WTC11 (cell line): Measurements from ENCODE around the gene RAET1E. TPM values are rescaled to one million over a fixed set of nuclear protein-coding genes. Genes with fewer than 3 reads are reported as not detected.

ENCODE experiments used
- ATAC-seq: fragments of 200-7000 bp; cut with Tn5 transposase; 2 replicates; pipeline ENCODE4 v1.10.0; 2021; ENCODE audit warnings: mild to moderate bottlenecking, moderate library complexity
- CTCF ChIA-PET: fragments of 300-600 bp; sonication (Branson Sonifier 250); formaldehyde crosslinking; loops from one replicate; lab custom pipeline; 2021; ENCODE audit warnings: antibody characterized with exemption; lab: Charles Lee
- POLR2A ChIA-PET: fragments of 350-600 bp; sonication (Branson Sonifier 250); formaldehyde crosslinking; loops from one replicate; lab custom pipeline; 2021; ENCODE audit warnings: antibody characterized with exemption; lab: Charles Lee
- DNase-seq: peaks from one replicate; pipeline ENCODE4 v3.0.0; 2021; ENCODE audit warnings: low spot score
- H3K27ac Mint-ChIP-seq: 2 replicates; pipeline ENCODE4 v1.8.0; 2021; ENCODE audit warnings: mixed read lengths
- H3K27me3 Mint-ChIP-seq: 2 replicates; pipeline ENCODE4 v1.8.0; 2021; ENCODE audit warnings: low read depth, mild to moderate bottlenecking, moderate library complexity, mixed read lengths
- H3K36me3 Mint-ChIP-seq: 2 replicates; pipeline ENCODE4 v1.8.0; 2021; ENCODE audit warnings: mixed read lengths
- H3K4me1 Mint-ChIP-seq: 2 replicates; pipeline ENCODE4 v1.8.0; 2022; ENCODE audit warnings: mixed read lengths
- H3K4me3 Mint-ChIP-seq: 2 replicates; pipeline ENCODE4 v1.8.0; 2021; ENCODE audit warnings: mild to moderate bottlenecking, moderate library complexity, mixed read lengths
- H3K9me3 Mint-ChIP-seq: 2 replicates; pipeline ENCODE4 v1.8.0; 2021; ENCODE audit warnings: mixed read lengths
- E2F4 ChIP-seq: sonication (generic); formaldehyde crosslinking; IDR thresholded peaks from 2 replicates; pipeline ENCODE4 v1.8.1; 2022; ENCODE audit warnings: low read depth, mild to moderate bottlenecking, moderate library complexity, missing genetic modification reagents, borderline replicate concordance
- EMX1 ChIP-seq: fragments of 250-450 bp; sonication (Bioruptor Pico); IDR thresholded peaks from 2 replicates; pipeline ENCODE4 v1.8.0; 2021; ENCODE audit warnings: mild to moderate bottlenecking
- ESRRA ChIP-seq: sonication (generic); formaldehyde crosslinking; IDR thresholded peaks from 2 replicates; pipeline ENCODE4 v1.8.1; 2022; ENCODE audit warnings: mild to moderate bottlenecking, missing genetic modification reagents, borderline replicate concordance
- ETV6 ChIP-seq: sonication (generic); formaldehyde crosslinking; IDR thresholded peaks from 2 replicates; pipeline ENCODE4 v1.8.1; 2022; ENCODE audit warnings: mild to moderate bottlenecking, missing genetic modification reagents
- FOXK1 ChIP-seq: sonication (generic); formaldehyde crosslinking; IDR thresholded peaks from 2 replicates; pipeline ENCODE4 v1.8.0; 2022; ENCODE audit warnings: mild to moderate bottlenecking, moderate library complexity, missing genetic modification reagents
- GABPB1 ChIP-seq: sonication (generic); formaldehyde crosslinking; IDR thresholded peaks from 2 replicates; pipeline ENCODE4 v1.8.1; 2023; ENCODE audit warnings: mild to moderate bottlenecking, missing genetic modification reagents
- JUN ChIP-seq: sonication (generic); formaldehyde crosslinking; IDR thresholded peaks from 2 replicates; pipeline ENCODE4 v1.8.0; 2023; ENCODE audit warnings: mild to moderate bottlenecking, missing genetic modification reagents
- KAT7 ChIP-seq: sonication (generic); formaldehyde crosslinking; IDR thresholded peaks from 2 replicates; pipeline ENCODE4 v1.8.1; 2023; ENCODE audit warnings: missing genetic modification reagents, mild to moderate bottlenecking, borderline replicate concordance
- NR2C2 ChIP-seq: sonication (generic); formaldehyde crosslinking; IDR thresholded peaks from 2 replicates; pipeline ENCODE4 v1.8.0; 2022; ENCODE audit warnings: mild to moderate bottlenecking, missing genetic modification reagents
- NR3C1 ChIP-seq: sonication (generic); formaldehyde crosslinking; conservative IDR thresholded peaks from 2 replicates; pipeline ENCODE4 v1.8.1; 2023; ENCODE audit warnings: low read depth, mild to moderate bottlenecking, missing genetic modification reagents
- SMAD4 ChIP-seq: sonication (generic); formaldehyde crosslinking; IDR thresholded peaks from 2 replicates; pipeline ENCODE4 v1.8.0; 2022; ENCODE audit warnings: mild to moderate bottlenecking, missing genetic modification reagents
- SP1 ChIP-seq: sonication (generic); formaldehyde crosslinking; conservative IDR thresholded peaks from 2 replicates; pipeline ENCODE4 v1.8.1; 2022; ENCODE audit warnings: missing genetic modification reagents
- ZNF232 ChIP-seq: sonication (generic); formaldehyde crosslinking; IDR thresholded peaks from 2 replicates; pipeline ENCODE4 v1.8.0; 2022; ENCODE audit warnings: mild to moderate bottlenecking, missing genetic modification reagents
- ZNF263 ChIP-seq: sonication (generic); formaldehyde crosslinking; IDR thresholded peaks from 2 replicates; pipeline ENCODE4 v1.8.1; 2022; ENCODE audit warnings: low read depth, mild to moderate bottlenecking, moderate library complexity, missing genetic modification reagents
- ZNF425 ChIP-seq: fragments of 250-450 bp; sonication (Bioruptor Pico); conservative IDR thresholded peaks from 2 replicates; pipeline ENCODE4 v1.9.0; 2021; ENCODE audit warnings: mild to moderate bottlenecking
- total RNA-seq: library from RNA; stranded (reverse); gene quantifications from 3 replicates; pipeline ENCODE4 v1.2.3, GENCODE V29; 2021
- TF ChIP-seq, protein P1 (sequence below): sonication (generic); formaldehyde crosslinking; IDR thresholded peaks from 2 replicates; pipeline ENCODE4 v1.8.1; 2023; ENCODE audit warnings: mild to moderate bottlenecking, moderate library complexity, missing genetic modification reagents
- TF ChIP-seq, protein P2 (sequence below): sonication (generic); formaldehyde crosslinking; IDR thresholded peaks from 2 replicates; pipeline ENCODE4 v1.8.1; 2022; ENCODE audit warnings: missing genetic modification reagents, borderline replicate concordance
- TF ChIP-seq, protein P3 (sequence below): sonication (generic); formaldehyde crosslinking; IDR thresholded peaks from 2 replicates; pipeline ENCODE4 v1.8.1; 2022; ENCODE audit warnings: mild to moderate bottlenecking, moderate library complexity, missing genetic modification reagents
- TF ChIP-seq, protein P4 (sequence below): sonication (generic); formaldehyde crosslinking; IDR thresholded peaks from 2 replicates; pipeline ENCODE4 v1.8.1; 2023; ENCODE audit warnings: mild to moderate bottlenecking, missing genetic modification reagents, borderline replicate concordance

Gene RAET1E
- total RNA-seq, 1 experiment from 2014 or later: not detected

GRCh38 chr6:149876241-149876933, 21.5 kb downstream of the RAET1E start:
- TF ChIP-seq, protein P1, sequence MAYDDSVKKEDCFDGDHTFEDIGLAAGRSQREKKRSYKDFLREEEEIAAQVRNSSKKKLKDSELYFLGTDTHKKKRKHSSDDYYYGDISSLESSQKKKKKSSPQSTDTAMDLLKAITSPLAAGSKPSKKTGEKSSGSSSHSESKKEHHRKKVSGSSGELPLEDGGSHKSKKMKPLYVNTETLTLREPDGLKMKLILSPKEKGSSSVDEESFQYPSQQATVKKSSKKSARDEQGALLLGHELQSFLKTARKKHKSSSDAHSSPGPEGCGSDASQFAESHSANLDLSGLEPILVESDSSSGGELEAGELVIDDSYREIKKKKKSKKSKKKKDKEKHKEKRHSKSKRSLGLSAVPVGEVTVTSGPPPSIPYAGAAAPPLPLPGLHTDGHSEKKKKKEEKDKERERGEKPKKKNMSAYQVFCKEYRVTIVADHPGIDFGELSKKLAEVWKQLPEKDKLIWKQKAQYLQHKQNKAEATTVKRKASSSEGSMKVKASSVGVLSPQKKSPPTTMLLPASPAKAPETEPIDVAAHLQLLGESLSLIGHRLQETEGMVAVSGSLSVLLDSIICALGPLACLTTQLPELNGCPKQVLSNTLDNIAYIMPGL (CRISPR knock-in tag): no peak
- TF ChIP-seq SMAD4 (no peak), SP1 (no peak), FOXK1 (CRISPR knock-in tag) (no peak), ESRRA (CRISPR knock-in tag) (no peak), ZNF263 (CRISPR knock-in tag) (no peak), EMX1 (CRISPR knock-in tag) (no peak), ETV6 (CRISPR knock-in tag) (no peak), JUN (CRISPR knock-in tag) (no peak), NR2C2 (CRISPR knock-in tag) (no peak), E2F4 (CRISPR knock-in tag) (no peak)
- TF ChIP-seq, protein P2, sequence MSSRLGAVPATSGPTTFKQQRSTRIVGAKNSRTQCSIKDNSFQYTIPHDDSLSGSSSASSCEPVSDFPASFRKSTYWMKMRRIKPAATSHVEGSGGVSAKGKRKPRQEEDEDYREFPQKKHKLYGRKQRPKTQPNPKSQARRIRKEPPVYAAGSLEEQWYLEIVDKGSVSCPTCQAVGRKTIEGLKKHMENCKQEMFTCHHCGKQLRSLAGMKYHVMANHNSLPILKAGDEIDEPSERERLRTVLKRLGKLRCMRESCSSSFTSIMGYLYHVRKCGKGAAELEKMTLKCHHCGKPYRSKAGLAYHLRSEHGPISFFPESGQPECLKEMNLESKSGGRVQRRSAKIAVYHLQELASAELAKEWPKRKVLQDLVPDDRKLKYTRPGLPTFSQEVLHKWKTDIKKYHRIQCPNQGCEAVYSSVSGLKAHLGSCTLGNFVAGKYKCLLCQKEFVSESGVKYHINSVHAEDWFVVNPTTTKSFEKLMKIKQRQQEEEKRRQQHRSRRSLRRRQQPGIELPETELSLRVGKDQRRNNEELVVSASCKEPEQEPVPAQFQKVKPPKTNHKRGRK (CRISPR knock-in tag): no peak
- TF ChIP-seq, protein P3, sequence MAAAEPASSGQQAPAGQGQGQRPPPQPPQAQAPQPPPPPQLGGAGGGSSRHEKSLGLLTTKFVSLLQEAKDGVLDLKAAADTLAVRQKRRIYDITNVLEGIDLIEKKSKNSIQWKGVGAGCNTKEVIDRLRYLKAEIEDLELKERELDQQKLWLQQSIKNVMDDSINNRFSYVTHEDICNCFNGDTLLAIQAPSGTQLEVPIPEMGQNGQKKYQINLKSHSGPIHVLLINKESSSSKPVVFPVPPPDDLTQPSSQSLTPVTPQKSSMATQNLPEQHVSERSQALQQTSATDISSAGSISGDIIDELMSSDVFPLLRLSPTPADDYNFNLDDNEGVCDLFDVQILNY (CRISPR knock-in tag): no peak
- TF ChIP-seq, protein P4, sequence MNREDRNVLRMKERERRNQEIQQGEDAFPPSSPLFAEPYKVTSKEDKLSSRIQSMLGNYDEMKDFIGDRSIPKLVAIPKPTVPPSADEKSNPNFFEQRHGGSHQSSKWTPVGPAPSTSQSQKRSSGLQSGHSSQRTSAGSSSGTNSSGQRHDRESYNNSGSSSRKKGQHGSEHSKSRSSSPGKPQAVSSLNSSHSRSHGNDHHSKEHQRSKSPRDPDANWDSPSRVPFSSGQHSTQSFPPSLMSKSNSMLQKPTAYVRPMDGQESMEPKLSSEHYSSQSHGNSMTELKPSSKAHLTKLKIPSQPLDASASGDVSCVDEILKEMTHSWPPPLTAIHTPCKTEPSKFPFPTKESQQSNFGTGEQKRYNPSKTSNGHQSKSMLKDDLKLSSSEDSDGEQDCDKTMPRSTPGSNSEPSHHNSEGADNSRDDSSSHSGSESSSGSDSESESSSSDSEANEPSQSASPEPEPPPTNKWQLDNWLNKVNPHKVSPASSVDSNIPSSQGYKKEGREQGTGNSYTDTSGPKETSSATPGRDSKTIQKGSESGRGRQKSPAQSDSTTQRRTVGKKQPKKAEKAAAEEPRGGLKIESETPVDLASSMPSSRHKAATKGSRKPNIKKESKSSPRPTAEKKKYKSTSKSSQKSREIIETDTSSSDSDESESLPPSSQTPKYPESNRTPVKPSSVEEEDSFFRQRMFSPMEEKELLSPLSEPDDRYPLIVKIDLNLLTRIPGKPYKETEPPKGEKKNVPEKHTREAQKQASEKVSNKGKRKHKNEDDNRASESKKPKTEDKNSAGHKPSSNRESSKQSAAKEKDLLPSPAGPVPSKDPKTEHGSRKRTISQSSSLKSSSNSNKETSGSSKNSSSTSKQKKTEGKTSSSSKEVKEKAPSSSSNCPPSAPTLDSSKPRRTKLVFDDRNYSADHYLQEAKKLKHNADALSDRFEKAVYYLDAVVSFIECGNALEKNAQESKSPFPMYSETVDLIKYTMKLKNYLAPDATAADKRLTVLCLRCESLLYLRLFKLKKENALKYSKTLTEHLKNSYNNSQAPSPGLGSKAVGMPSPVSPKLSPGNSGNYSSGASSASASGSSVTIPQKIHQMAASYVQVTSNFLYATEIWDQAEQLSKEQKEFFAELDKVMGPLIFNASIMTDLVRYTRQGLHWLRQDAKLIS (CRISPR knock-in tag): no peak
- TF ChIP-seq, all 79 proteins: peak for 0
- Mint-ChIP-seq H3K9me3 (peaks cover 17% of the 10 kb centered on the region), H3K36me3 (no peaks in the 10 kb centered on the region), H3K27me3 (peaks cover 13% of the 10 kb centered on the region), H3K4me3 (no peak overlapping the region), H3K27ac (no peak overlapping the region), H3K4me1 (no peaks in the 10 kb centered on the region)
- POLR2A ChIA-PET: no interaction called here
- DNase-seq: no peak
- ATAC-seq: no peak
- CTCF ChIA-PET: no interaction called here

GRCh38 chr6:149872233-149872632, 25.7 kb downstream of the RAET1E start:
- CTCF ChIA-PET: no interaction called here
- Mint-ChIP-seq H3K4me3 (no peak overlapping the region), H3K27ac (no peak overlapping the region), H3K4me1 (peaks cover 14% of the 10 kb centered on the region), H3K9me3 (peaks cover 20% of the 10 kb centered on the region), H3K36me3 (no peaks in the 10 kb centered on the region), H3K27me3 (no peaks in the 10 kb centered on the region; the same call in none of the 2 replicates)
- ATAC-seq: no peak
- POLR2A ChIA-PET: interaction anchor here (0.6 kb wide), 1 partner anchor 347 kb away, joined by 6 read pairs; no protein-coding TSS in a partner anchor
- no peak for DNase-seq
- TF ChIP-seq, protein P1 (CRISPR knock-in tag): no peak
- no peak for TF ChIP-seq ZNF232 (CRISPR knock-in tag)
- TF ChIP-seq, protein P2 (CRISPR knock-in tag): no peak
- no peak for TF ChIP-seq NR3C1 (CRISPR knock-in tag)
- TF ChIP-seq GABPB1 (CRISPR knock-in tag): no peak
- no peak for TF ChIP-seq KAT7 (CRISPR knock-in tag)
- no peak for TF ChIP-seq ZNF425
